Endodermal cell (in vitro differentiated cells): ENCODE results near the gene GRM8. TPM values are rescaled to one million over a fixed set of nuclear protein-coding genes. Genes with fewer than 3 reads are reported as not detected.

Experiments
- DNase-seq: peaks from one replicate; pipeline ENCODE4 v3.0.0-alpha.2; 2017
- H3K27ac ChIP-seq: 2 replicates; pipeline ENCODE4 v1.5.1; 2013; ENCODE audit warnings: mild to moderate bottlenecking, low read depth, low read length, moderate library complexity
- H3K27me3 ChIP-seq: 2 replicates; pipeline ENCODE4 v1.6.1; 2013; ENCODE audit warnings: mild to moderate bottlenecking, low read length, moderate library complexity; ENCODE audit not compliant: insufficient read depth, control insufficient read depth, poor library complexity, severe bottlenecking
- H3K36me3 ChIP-seq: 2 replicates; pipeline ENCODE4 v1.7.0; 2013; ENCODE audit warnings: mild to moderate bottlenecking, low read length, moderate library complexity; ENCODE audit not compliant: control insufficient read depth, insufficient read depth
- H3K4me1 ChIP-seq: one replicate; pipeline ENCODE4 v1.7.0; 2013; ENCODE audit warnings: low read length; ENCODE audit not compliant: control insufficient read depth, insufficient read depth
- H3K4me3 ChIP-seq: 2 replicates; pipeline ENCODE4 v1.5.1; 2013; ENCODE audit warnings: mild to moderate bottlenecking, low read length, moderate library complexity
- H3K9ac ChIP-seq: 2 replicates; pipeline ENCODE4 v1.6.1; 2013; ENCODE audit warnings: mild to moderate bottlenecking, low read length, moderate library complexity; ENCODE audit not compliant: poor library complexity, severe bottlenecking; ENCODE audit errors: extremely low read depth
- H3K9me3 ChIP-seq: 2 replicates; pipeline ENCODE4 v1.6.1; 2013; ENCODE audit warnings: mild to moderate bottlenecking, low read length, moderate library complexity; ENCODE audit not compliant: control insufficient read depth
- H3K27ac Mint-ChIP-seq: 2 replicates; pipeline ENCODE4 v1.8.0; 2020; ENCODE audit warnings: mixed read lengths
- H3K27me3 Mint-ChIP-seq: 2 replicates; pipeline ENCODE4 v1.8.0; 2021; ENCODE audit warnings: mild to moderate bottlenecking, mixed read lengths; ENCODE audit not compliant: insufficient read depth
- H3K36me3 Mint-ChIP-seq: 2 replicates; pipeline ENCODE4 v1.8.0; 2020; ENCODE audit warnings: low read depth, mixed read lengths
- H3K4me1 Mint-ChIP-seq: 2 replicates; pipeline ENCODE4 v1.8.0; 2020; ENCODE audit warnings: mixed read lengths
- H3K4me3 Mint-ChIP-seq: 2 replicates; pipeline ENCODE4 v1.8.0; 2020; ENCODE audit warnings: mild to moderate bottlenecking, moderate library complexity, mixed read lengths
- H3K9me3 Mint-ChIP-seq: 2 replicates; pipeline ENCODE4 v1.8.0; 2020; ENCODE audit warnings: mild to moderate bottlenecking, mixed read lengths
- CTCF ChIP-seq: fragments of 200-600 bp; sonication (generic); conservative IDR thresholded peaks from 2 replicates; pipeline ENCODE4 v1.5.0; 2021; ENCODE audit warnings: antibody characterized with exemption, mild to moderate bottlenecking
- WGBS, 2 experiments: methylation state at CpG; one replicate each; pipeline versions ENCODE4 v1.1.5 to v1.1.7; 2013; ENCODE audit warnings: missing lambda C conversion rate in 2 of 2, mixed read lengths in 1 of 2; ENCODE audit not compliant: insufficient coverage in 1 of 2, insufficient read length in 1 of 2; 5-methylcytosine and 5-hydroxymethylcytosine counted together
- total RNA-seq, 2 donors: library from RNA; stranded (reverse); fragmentation: NEBNext Ultra II Directional in 1 of 2; extraction: Animal tissue kit (Norgen Biotek cat#: 25700) in 1 of 2; gene quantifications; 2 replicates in 1 of 2; 3 replicates in 1 of 2; pipeline ENCODE4 v1.2.1, GENCODE V29; 2021

The GRM8 gene
- total RNA-seq, 2 donors from 2014 or later: 0.93 to 2.0 TPM

GRCh38 chr7:126449611-126450268, 803.0 kb downstream of the GRM8 start:
- H3K27ac ChIP-seq: no peak overlapping the region
- H3K9me3 Mint-ChIP-seq: no peaks in the 10 kb centered on the region
- H3K27me3 Mint-ChIP-seq: no peaks in the 10 kb centered on the region
- H3K4me3 Mint-ChIP-seq: no peak overlapping the region
- no peaks in the 10 kb centered on the region for H3K27me3 ChIP-seq
- no peaks in the 10 kb centered on the region for H3K4me1 ChIP-seq
- no peak for DNase-seq
- H3K27ac Mint-ChIP-seq: no peak overlapping the region
- no peaks in the 10 kb centered on the region for H3K36me3 ChIP-seq
- no peak for TF ChIP-seq CTCF
- H3K4me1 Mint-ChIP-seq: peaks cover 15% of the 10 kb centered on the region
- no peaks in the 10 kb centered on the region for H3K9me3 ChIP-seq
- H3K4me3 ChIP-seq: no peak overlapping the region
- H3K9ac ChIP-seq: no peak overlapping the region
- no peaks in the 10 kb centered on the region for H3K36me3 Mint-ChIP-seq
- 92 to 100% methylated on average over 1 to 3 of the region's 3 CpGs for WGBS, 2 experiments

- no peak for TF ChIP-seq CTCF
- 94% methylated on average over 2 of the region's 2 CpGs; no CpG with 5 or more reads in 1 of the 2 experiments for WGBS, 2 experiments
- H3K4me3 Mint-ChIP-seq: no peak overlapping the region
Observed at GRCh38 chr7:126447984-126448383, 804.8 kb downstream of the GRM8 start.

GRCh38 chr7:126445991-126446390, 806.8 kb downstream of the GRM8 start:
- Histone ChIP-seq H3K4me3 (no peak overlapping the region), H3K4me1 (no peaks in the 10 kb centered on the region), H3K36me3 (no peaks in the 10 kb centered on the region), H3K27ac (no peak overlapping the region), H3K9me3 (no peaks in the 10 kb centered on the region), H3K27me3 (no peaks in the 10 kb centered on the region), H3K9ac (no peak overlapping the region)
- no peak overlapping the region for H3K27ac Mint-ChIP-seq
- DNase-seq: no peak
- no peaks in the 10 kb centered on the region for H3K9me3 Mint-ChIP-seq
- WGBS, 2 experiments: 92 to 95% methylated on average over 6 of the region's 6 CpGs
- H3K4me3 Mint-ChIP-seq: no peak overlapping the region
- peaks cover 21% of the 10 kb centered on the region for H3K4me1 Mint-ChIP-seq
- TF ChIP-seq CTCF: no peak
- H3K36me3 Mint-ChIP-seq: no peaks in the 10 kb centered on the region
- H3K27me3 Mint-ChIP-seq: no peaks in the 10 kb centered on the region

More at GRCh38 chr7:126447984-126448383, 804.8 kb downstream of the GRM8 start:
- H3K9me3 Mint-ChIP-seq: no peaks in the 10 kb centered on the region
- DNase-seq: no peak
- no peaks in the 10 kb centered on the region for H3K27me3 Mint-ChIP-seq
- no peaks in the 10 kb centered on the region for H3K36me3 Mint-ChIP-seq
- Histone ChIP-seq H3K27ac (no peak overlapping the region), H3K4me1 (no peaks in the 10 kb centered on the region), H3K9me3 (no peaks in the 10 kb centered on the region), H3K27me3 (no peaks in the 10 kb centered on the region), H3K4me3 (no peak overlapping the region), H3K36me3 (no peaks in the 10 kb centered on the region), H3K9ac (no peak overlapping the region)
- H3K4me1 Mint-ChIP-seq: peaks cover 15% of the 10 kb centered on the region
- no peak overlapping the region for H3K27ac Mint-ChIP-seq
